Spleen (tissue), 11 donors: ENCODE data around the gene CLINT1. TPM values are rescaled to one million over a fixed set of nuclear protein-coding genes. Genes with fewer than 3 reads are reported as not detected.
"Not testable (repeated sequence)": the region's sequence is repeated elsewhere in the genome, so short reads cannot be mapped to it uniquely, and the experiment has no call there.

ENCODE experiments used
- DNase-seq: peaks from one replicate; pipeline ENCODE4 v3.0.0-alpha.2; 2020
- H3K27ac ChIP-seq, 8 donors: fragments of 200-600 bp; sonication (generic) in 7 of 8; 1 replicate in 4 of 8; 2 replicates in 4 of 8; pipeline versions ENCODE4 v1.5.0 to v1.8.0; 2016 to 2021; ENCODE audit warnings: inconsistent platforms in 4 of 8, mild to moderate bottlenecking in 4 of 8, moderate library complexity in 1 of 8
- H3K27me3 ChIP-seq, 7 donors: fragments of 200-600 bp; sonication (generic) in 6 of 7; replicated peaks in 1 of 7; 1 replicate in 4 of 7; 2 replicates in 3 of 7; pipeline versions ENCODE4 v1.5.0 to v1.8.0; 2016 to 2021; ENCODE audit warnings: inconsistent platforms in 3 of 7, mild to moderate bottlenecking in 1 of 7
- H3K36me3 ChIP-seq, 6 donors: fragments of 200-600 bp; sonication (generic) in 5 of 6; 1 replicate in 4 of 6; 2 replicates in 2 of 6; pipeline versions ENCODE4 v1.5.0 to v1.8.0; 2016 to 2021; ENCODE audit warnings: inconsistent platforms in 2 of 6
- H3K4me1 ChIP-seq, 6 donors: fragments of 200-600 bp; sonication (generic) in 5 of 6; 1 replicate in 3 of 6; 2 replicates in 3 of 6; pipeline versions ENCODE4 v1.5.0 to v1.8.0; 2016 to 2021; ENCODE audit warnings: inconsistent platforms in 3 of 6
- H3K4me3 ChIP-seq, 8 donors: fragments of 200-600 bp; sonication (generic) in 7 of 8; 1 replicate in 4 of 8; 2 replicates in 4 of 8; pipeline versions ENCODE4 v1.5.0 to v1.8.0; 2016 to 2021; ENCODE audit warnings: inconsistent platforms in 4 of 8, mild to moderate bottlenecking in 4 of 8, moderate library complexity in 2 of 8
- H3K9me3 ChIP-seq, 8 donors: fragments of 200-600 bp; sonication (generic) in 7 of 8; 1 replicate in 4 of 8; 2 replicates in 4 of 8; pipeline versions ENCODE4 v1.5.0 to v1.8.0; 2016 to 2021; ENCODE audit warnings: inconsistent platforms in 4 of 8
- CTCF ChIP-seq, 11 experiments: fragments of 200-600 bp in 7 of 11; fragments of 450-650 bp in 4 of 11; sonication (generic) in 4 of 11; IDR thresholded peaks in 8 of 11; conservative IDR thresholded peaks in 3 of 11; 1 replicate in 7 of 11; 2 replicates in 4 of 11; pipeline versions ENCODE4 v1.4.0 to v1.8.0; 2016 to 2021; ENCODE audit warnings: antibody characterized with exemption in 11 of 11, inconsistent platforms in 4 of 11, mild to moderate bottlenecking in 1 of 11
- POLR2A ChIP-seq, 3 donors: fragments of 450-650 bp; IDR thresholded peaks; one replicate each; pipeline ENCODE4 v1.5.1; 2017; ENCODE audit warnings: antibody characterized with exemption in 3 of 3, mild to moderate bottlenecking in 1 of 3
- POLR2AphosphoS5 ChIP-seq, 3 donors: sonication (generic); formaldehyde crosslinking; IDR thresholded peaks; one replicate each; pipeline ENCODE4 v1.5.1; 2017; ENCODE audit warnings: antibody characterized with exemption in 3 of 3
- WGBS, 5 donors: extraction: QIAGEN DNeasy Blood & Tissue Kit in 3 of 5; methylation state at CpG; one replicate each; pipeline versions ENCODE4 v1.1.5 to v1.1.7; 2013 to 2018; 5-methylcytosine and 5-hydroxymethylcytosine counted together
- intact Hi-C: fragments of 100-400 bp; cut with DNase I; formaldehyde crosslinking; loops from one replicate; pipeline ENCODE4 v1.15.0; 2023; ENCODE audit warnings: low total_unique reads
- polyA plus RNA-seq, 3 donors: library from polyadenylated mRNA; stranded (reverse); fragments of 200-250 nt; gene quantifications; one replicate each; pipeline ENCODE4 v1.2.1, GENCODE V29; 2013
- total RNA-seq, 7 donors: library from RNA; depleted of rRNA in 3 of 7; stranded (reverse); fragments of >200 nt in 3 of 7; fragmentation: NEBNext Ultra II Directional in 4 of 7; extraction: Animal tissue kit (Norgen Biotek cat#: 25700) in 4 of 7; gene quantifications; one replicate each; pipeline versions ENCODE4 v1.1.0 to v1.2.1, GENCODE V29; 2016 to 2021
- donor health status: healthy with polysubstance abuse.
- donor health status: DM: no; HTN: no; CAD: no; lungs with moderate emphysema.
- donor health status: DM: no; HTN: no; CAD: no.
- donor health status: Bipolar disorder and iron deficiency.
- donor health status: healthy.
- donor health status: DM: no; HTN: no; CAD: no.
- donor health status: DM: yes; HTN: yes; CAD: no.

The CLINT1 gene
- total and polyA plus RNA-seq, 10 donors, result 26.7 to 130 (median 62.4) TPM

GRCh38 chr5:157890836-157891597, 32.1 kb upstream of the CLINT1 start:
- no peak for DNase-seq
- intact Hi-C loops, result no loop called here
- no peaks in the 10 kb centered on the region for H3K36me3 ChIP-seq
- no peak overlapping the region for H3K4me3 ChIP-seq
- TF ChIP-seq POLR2A (IDR thresholded peaks at IDR 0.05) (no peak), POLR2AphosphoS5 (IDR thresholded peaks at IDR 0.05) (no peak), CTCF (IDR thresholded peaks at IDR 0.05 in 8 of 11, conservative IDR thresholded peaks at IDR 0.05 in 3 of 11) (no peak)
- peaks cover 0 to 12% (median 0%) of the 10 kb centered on the region in 6 donors for H3K4me1 ChIP-seq
- WGBS, 5 donors, result 45 to 74% (median 63%) methylated on average over 2 of the region's 2 CpGs
- peak overlapping the region in 3 of 8 donors; percentile 45 to 70 (median 55) for H3K27ac ChIP-seq
- no peaks in the 10 kb centered on the region for H3K27me3 ChIP-seq
- peaks cover 0 to 6% (median 0%) of the 10 kb centered on the region in 8 donors for H3K9me3 ChIP-seq

- intact Hi-C loops, result no loop called here
- TF ChIP-seq POLR2A (IDR thresholded peaks at IDR 0.05), result no peak
- TF ChIP-seq CTCF (IDR thresholded peaks at IDR 0.05 in 8 of 11, conservative IDR thresholded peaks at IDR 0.05 in 3 of 11), result no peak
- no peak for TF ChIP-seq POLR2AphosphoS5 (IDR thresholded peaks at IDR 0.05)
- Histone ChIP-seq H3K4me3 (no peak overlapping the region), H3K4me1 (peaks cover 0 to 12% (median 0%) of the 10 kb centered on the region in 6 donors), H3K36me3 (no peaks in the 10 kb centered on the region), H3K9me3 (peaks cover 0 to 6% (median 0%) of the 10 kb centered on the region in 8 donors), H3K27ac (no peak overlapping the region), H3K27me3 (no peaks in the 10 kb centered on the region)
- WGBS, 5 donors, result 92 to 100% (median 94%) methylated on average over 1 of the region's 1 CpG
- DNase-seq, result no peak
These were observed 30.0 kb upstream of the CLINT1 start for GRCh38 chr5:157888814-157889532.

GRCh38 chr5:157886796-157887380, 27.9 kb upstream of the CLINT1 start:
- Histone ChIP-seq H3K4me3 (no peak overlapping the region), H3K27me3 (no peaks in the 10 kb centered on the region), H3K27ac (no peak overlapping the region), H3K4me1 (peaks cover 0 to 12% (median 0%) of the 10 kb centered on the region in 6 donors), H3K36me3 (no peaks in the 10 kb centered on the region), H3K9me3 (peaks cover 0 to 6% (median 0%) of the 10 kb centered on the region in 8 donors)
- TF ChIP-seq POLR2AphosphoS5 (IDR thresholded peaks at IDR 0.05) (no peak), POLR2A (IDR thresholded peaks at IDR 0.05) (no peak), CTCF (IDR thresholded peaks at IDR 0.05 in 8 of 11, conservative IDR thresholded peaks at IDR 0.05 in 3 of 11) (no peak)
- WGBS, 5 donors, result 85 to 97% (median 91%) methylated on average over 6 to 27 of the region's 27 CpGs
- intact Hi-C loops, result no loop called here
- no peak for DNase-seq

- DNase-seq, H3K9me3 ChIP-seq, H3K27ac ChIP-seq, H3K36me3 ChIP-seq, H3K27me3 ChIP-seq, intact Hi-C loops, H3K4me1 ChIP-seq, H3K4me3 ChIP-seq: not testable (repeated sequence)
- 35 to 75% (median 42%) methylated on average over 1 of the region's 1 CpG for WGBS, 5 donors
These were observed 26.1 kb upstream of the CLINT1 start for GRCh38 chr5:157885051-157885450.

- WGBS, 5 donors, result 78 to 94% (median 84%) methylated on average over 7 of the region's 7 CpGs
- H3K27ac ChIP-seq, H3K9me3 ChIP-seq, H3K4me1 ChIP-seq, H3K4me3 ChIP-seq, H3K36me3 ChIP-seq, DNase-seq, intact Hi-C loops, H3K27me3 ChIP-seq: not testable (repeated sequence)
These were observed 22.6 kb upstream of the CLINT1 start for GRCh38 chr5:157881498-157881897.
